GM19467 (cell line): ENCODE data around the gene PTPRM.

Experiments
- ATAC-seq: cut with Tn5 transposase; IDR thresholded peaks from one replicate; pipeline ENCODE4 v1.9.1; 2021; ENCODE audit warnings: mild to moderate bottlenecking, moderate library complexity; ENCODE audit not compliant: unreplicated experiment

Gene PTPRM

GRCh38 chr18:8333961-8334360, 766.8 kb downstream of the PTPRM start:
- ATAC-seq, result no peak

GRCh38 chr18:8337211-8337610, 770.1 kb downstream of the PTPRM start:
- ATAC-seq, result no peak

- ATAC-seq, result no peak
Observed at GRCh38 chr18:8339210-8339609, 772.1 kb downstream of the PTPRM start.

GRCh38 chr18:8339952-8340351, 772.8 kb downstream of the PTPRM start:
- no peak for ATAC-seq

GRCh38 chr18:8341481-8342230, 774.5 kb downstream of the PTPRM start:
- ATAC-seq, result no peak

- ATAC-seq, result no peak
Observed at GRCh38 chr18:8348051-8348720, 781.1 kb downstream of the PTPRM start.

GRCh38 chr18:8349608-8350323, 782.6 kb downstream of the PTPRM start:
- ATAC-seq, result no peak

GRCh38 chr18:8350628-8351027, 783.5 kb downstream of the PTPRM start:
- ATAC-seq, result no peak

- no peak for ATAC-seq
Observed at GRCh38 chr18:8351161-8351560, 784.0 kb downstream of the PTPRM start.

- ATAC-seq, result no peak
Observed at GRCh38 chr18:8354304-8354703, 787.2 kb downstream of the PTPRM start.

- no peak for ATAC-seq
Observed at GRCh38 chr18:8356001-8356400, 788.9 kb downstream of the PTPRM start.

- ATAC-seq, result no peak
Observed at GRCh38 chr18:8357320-8357719, 790.2 kb downstream of the PTPRM start.

- no peak for ATAC-seq
Observed at GRCh38 chr18:8358033-8358765, 791.1 kb downstream of the PTPRM start.

- ATAC-seq, result no peak
Observed at GRCh38 chr18:8359076-8359475, 792.0 kb downstream of the PTPRM start.

GRCh38 chr18:8359481-8359880, 792.4 kb downstream of the PTPRM start:
- ATAC-seq, result no peak

GRCh38 chr18:8361941-8362471, 794.9 kb downstream of the PTPRM start:
- ATAC-seq, result no peak

- no peak for ATAC-seq
Observed at GRCh38 chr18:8362863-8363262, 795.7 kb downstream of the PTPRM start.

GRCh38 chr18:8364385-8364784, 797.3 kb downstream of the PTPRM start:
- no peak for ATAC-seq

GRCh38 chr18:8365006-8365405, 797.9 kb downstream of the PTPRM start:
- no peak for ATAC-seq

- ATAC-seq, result no peak
Observed at GRCh38 chr18:8365528-8365927, 798.4 kb downstream of the PTPRM start.

- ATAC-seq, result no peak
Observed at GRCh38 chr18:8366070-8366469, 799.0 kb downstream of the PTPRM start.
